Globus pallidus (tissue), 1 donor: ENCODE results near the gene LKAAEAR1.
"Not testable (repeated sequence)": the region's sequence is repeated elsewhere in the genome, so short reads cannot be mapped to it uniquely, and the experiment has no call there.

Experiments used
- DNase-seq: peaks from one replicate; pipeline ENCODE4 v3.0.0-alpha.2; 2015; ENCODE audit warnings: low spot score

LKAAEAR1 gene

GRCh38 chr20:64098471-64099013 lies 14.3 kb upstream of the LKAAEAR1 start:
- no peak for DNase-seq

GRCh38 chr20:64096535-64096934 lies 12.3 kb upstream of the LKAAEAR1 start:
- no peak for DNase-seq

DNA sequence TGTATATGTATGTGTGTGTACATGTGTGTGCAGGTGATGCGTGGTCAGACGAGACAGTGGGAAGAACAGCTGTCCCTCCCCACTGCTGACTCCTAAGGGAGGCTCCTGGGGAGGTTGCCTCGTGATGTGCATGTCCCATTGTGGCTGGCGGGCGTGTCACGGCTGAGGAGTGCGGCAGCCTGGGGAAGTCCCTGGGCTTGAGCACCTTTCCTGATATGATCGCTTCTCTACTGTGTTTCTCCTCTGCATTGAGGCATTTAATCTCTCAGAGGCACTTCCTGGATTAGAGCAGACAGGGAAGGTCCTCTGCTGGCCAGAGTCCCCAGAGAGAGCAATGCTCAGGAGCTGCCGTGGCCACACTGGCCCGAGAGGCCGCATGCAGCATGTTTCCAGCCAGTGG lies 11.7 kb upstream of the LKAAEAR1 start:
- DNase-seq: no peak

DNA sequence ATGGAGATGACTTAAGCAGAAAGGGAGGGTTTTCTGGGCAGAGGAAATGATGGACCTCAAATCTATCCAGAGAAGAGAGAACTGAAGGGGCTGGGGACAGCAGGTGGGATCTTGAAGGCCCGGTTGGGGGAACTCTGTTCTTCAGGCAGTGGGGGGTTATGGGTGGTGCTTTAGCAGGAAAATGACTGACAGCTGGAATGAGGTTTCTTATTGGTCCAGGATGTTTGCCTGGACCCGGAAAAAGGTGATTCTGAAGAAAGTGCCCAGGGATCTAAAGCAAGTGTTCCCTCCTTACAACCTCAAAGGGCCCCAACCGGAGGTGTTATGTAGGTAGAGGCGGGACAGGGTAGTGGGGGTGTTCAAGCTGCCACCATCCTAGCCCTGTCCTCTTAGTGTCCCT lies 11.3 kb upstream of the LKAAEAR1 start:
- DNase-seq: no peak

GRCh38 chr20:64093013-64093503 lies 8.9 kb upstream of the LKAAEAR1 start:
- no peak for DNase-seq

DNA sequence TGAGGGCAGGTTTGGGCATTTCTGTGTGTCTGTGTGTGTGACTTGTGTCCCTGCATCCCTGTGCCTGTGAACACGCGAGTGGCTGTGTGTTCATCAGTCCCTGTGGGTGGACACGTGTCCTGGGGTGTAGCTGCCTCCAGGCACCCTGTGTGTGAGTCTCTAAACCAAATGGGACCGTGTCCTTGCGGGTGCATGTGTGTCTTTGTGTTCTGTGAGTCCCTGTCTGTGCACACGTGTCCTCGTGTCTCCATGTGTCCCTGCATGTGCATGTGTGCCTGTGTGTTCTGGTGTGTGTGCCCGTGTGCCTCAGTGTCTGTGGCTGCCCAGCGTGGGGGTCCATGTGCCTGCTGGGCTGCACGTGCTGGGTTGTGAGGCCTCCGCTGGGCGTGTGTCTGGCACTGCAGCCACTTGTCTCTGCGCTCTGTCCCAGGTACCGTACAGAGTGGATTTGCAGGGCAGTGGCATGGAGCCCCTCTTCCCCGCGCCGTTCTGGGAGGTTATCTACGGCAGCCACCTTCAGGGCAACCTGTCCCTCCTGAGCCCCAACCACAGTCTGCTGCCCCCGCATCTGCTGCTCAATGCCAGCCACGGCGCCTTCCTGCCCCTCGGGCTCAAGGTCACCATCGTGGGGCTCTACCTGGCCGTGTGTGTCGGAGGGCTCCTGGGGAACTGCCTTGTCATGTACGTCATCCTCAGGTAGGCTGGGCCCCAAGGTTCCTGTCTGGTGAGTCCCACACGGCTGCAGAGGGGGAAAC lies 8.2 kb upstream of the LKAAEAR1 start:
- no peak for DNase-seq

GRCh38 chr20:64091770-64092169 lies 7.6 kb upstream of the LKAAEAR1 start:
- DNase-seq: no peak

DNA sequence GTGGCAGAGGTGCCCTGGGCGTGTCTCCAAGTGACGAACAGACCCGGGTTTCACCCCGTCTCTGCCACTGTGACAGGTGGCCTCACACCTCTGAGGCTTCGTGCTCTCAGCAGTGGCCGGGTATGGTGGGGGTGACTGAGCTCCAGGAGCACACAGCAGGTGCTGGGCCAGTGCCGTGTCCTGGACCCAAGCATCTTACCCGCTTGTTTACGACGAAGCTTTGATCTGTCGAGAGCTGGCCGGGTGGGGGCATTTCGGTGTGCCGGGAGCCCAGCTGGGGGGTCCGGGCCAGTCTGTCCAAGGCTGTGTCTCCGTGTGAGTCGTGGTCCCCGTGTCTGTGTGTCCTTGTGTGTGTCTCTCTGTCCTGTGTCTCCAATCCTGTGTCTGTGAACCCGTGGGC lies 7.1 kb upstream of the LKAAEAR1 start:
- no peak for DNase-seq

DNA sequence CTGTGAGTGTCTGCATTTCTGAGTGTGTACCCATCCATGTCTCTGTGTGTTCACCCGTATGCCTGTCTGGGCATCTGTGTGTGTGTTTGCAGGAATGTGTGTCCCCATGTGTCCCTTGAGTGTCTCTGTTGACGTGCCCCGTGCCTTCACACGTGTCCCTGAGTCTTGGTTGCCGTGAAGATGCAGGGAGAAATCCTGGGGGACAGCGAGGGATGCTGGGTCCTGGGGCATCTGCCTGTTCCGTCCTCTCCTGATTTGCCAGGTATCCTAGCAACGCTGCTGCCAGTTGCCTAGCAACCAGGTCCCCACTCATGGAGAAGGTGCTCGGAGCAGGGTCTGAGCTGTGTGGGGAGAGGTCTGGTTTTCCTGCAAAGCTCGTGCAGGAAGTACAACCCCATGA lies 6.0 kb upstream of the LKAAEAR1 start:
- no peak for DNase-seq

- not testable (repeated sequence) for DNase-seq
Measured at GRCh38 chr20:64088586-64088985, 4.4 kb upstream of the LKAAEAR1 start.

DNA sequence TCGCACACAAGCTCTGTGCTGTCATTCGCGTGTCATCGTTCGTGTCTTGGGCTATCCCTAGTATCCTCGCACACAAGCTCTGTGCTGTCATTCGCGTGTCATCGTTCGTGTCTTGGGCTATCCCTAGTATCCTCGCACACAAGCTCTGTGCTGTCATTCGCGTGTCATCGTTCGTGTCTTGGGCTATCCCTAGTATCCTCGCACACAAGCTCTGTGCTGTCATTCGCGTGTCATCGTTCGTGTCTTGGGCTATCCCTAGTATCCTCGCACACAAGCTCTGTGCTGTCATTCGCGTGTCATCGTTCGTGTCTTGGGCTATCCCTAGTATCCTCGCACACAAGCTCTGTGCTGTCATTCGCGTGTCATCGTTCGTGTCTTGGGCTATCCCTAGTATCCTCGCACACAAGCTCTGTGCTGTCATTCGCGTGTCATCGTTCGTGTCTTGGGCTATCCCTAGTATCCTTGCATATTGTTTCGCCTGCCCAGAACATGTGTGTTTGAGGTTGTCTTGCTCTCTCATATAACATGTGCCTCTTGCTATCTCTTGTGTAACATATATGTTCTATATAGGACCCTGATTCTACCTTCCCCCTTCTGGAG lies 3.1 kb upstream of the LKAAEAR1 start:
- DNase-seq: not testable (repeated sequence)

GRCh38 chr20:64086801-64087200 lies 2.6 kb upstream of the LKAAEAR1 start:
- DNase-seq: no peak

DNA sequence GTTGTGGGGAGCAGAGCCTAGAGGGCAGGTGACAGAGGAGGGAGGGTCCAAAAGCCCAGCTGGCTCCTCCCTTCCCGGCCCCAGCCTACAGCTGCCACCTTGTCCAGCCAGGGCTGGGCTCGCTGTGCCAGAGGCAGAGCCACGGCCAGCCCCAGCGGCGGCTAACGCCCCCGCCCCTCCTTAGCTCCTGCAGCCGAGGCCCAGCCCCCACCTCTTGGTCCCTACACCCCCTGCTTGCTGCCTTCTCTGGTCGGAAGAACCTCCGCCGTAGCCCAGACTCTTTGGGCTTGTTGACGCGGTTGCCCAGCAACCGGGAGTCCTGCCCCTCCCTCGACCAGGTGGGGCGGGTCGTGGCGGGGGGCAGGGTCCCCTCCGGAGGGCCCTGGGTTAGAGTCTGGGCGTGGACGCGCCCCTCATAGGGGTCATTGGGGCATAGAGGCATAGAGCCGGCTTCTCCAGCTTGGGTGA lies 521 bp upstream of the LKAAEAR1 start:
- DNase-seq: no peak

DNA sequence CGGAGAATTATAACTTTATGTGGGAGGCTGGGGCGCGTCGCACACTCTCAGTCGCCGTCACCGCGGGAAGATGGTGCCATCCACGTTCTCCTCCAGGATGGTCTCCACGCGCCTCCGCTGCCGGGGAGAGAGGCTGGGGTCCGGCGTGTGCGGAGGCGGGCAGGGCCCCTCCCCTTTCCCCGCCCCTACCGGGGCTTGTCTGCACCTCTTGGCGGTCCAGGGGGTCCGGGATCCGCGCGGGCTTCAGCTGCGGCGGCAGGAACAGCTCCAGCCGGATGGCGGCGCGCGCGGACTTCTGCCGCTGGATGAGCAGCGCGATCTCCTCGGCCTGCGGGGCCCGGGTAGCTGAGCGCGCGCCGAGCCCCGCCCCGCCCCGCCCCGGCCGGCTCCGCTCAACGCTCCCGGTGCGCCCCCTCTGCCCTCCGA lies 807 bp downstream of the LKAAEAR1 start:
- peak; percentile 45 for DNase-seq

DNA sequence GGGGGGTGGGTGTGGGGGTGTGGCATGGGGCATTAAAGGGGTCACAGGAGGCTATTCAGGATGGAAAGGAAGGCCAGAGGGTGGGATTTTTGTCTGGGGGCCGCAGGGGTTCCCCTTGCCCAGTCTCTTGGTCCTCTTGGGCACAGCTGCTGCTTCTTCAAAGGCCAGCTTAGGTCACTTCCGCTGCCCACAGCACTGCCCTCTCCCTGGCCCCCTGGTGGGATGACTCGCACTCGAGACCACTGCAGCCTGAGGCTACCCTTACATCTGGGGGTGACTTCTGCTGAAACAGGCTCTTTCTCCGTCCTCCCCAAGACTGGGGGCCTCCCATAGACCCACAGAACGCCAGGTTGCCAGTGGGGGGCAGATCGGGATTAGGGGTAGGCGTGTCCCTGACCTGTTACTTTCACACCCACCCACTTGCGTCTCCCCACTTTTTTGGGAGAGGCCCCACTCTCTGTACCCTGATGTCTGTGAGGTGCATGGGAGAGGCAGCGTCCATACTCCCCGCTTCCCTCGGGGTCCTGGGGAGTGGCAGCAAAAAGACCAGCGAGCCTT lies 1.3 kb downstream of the LKAAEAR1 start:
- DNase-seq: no peak

DNA sequence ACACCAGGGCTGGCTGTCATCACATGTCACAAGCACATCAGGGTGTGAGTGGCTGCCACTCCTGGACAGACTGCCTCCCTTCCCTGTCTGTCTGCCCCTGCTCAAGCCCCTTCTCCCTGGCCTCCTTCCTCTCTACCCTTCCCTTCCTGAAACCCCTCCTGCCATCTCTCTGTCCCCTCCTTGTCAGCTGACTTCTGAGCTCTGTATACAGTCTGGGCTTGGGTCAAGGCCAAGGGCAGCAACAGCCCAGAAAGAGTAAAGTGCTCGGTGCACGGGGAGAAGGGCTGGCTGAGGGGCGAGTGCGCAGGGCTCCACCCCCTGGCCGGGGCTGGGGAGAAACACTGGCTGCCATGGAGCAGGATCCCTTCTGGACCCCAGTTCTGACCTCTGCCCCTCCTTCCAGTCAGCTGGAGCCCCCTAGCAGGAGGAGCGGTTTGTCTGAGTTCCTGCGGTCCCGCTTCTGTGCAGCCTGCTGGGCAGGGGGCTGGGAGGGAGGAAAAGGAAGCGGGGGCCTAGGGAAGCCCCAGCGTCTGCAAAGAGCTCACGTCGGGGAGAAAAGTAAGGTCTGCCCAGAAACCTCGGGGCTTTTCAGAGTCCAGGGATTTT lies 2.0 kb downstream of the LKAAEAR1 start:
- DNase-seq: no peak

- DNase-seq: no peak
Measured at GRCh38 chr20:64081624-64081964, 2.6 kb downstream of the LKAAEAR1 start.

DNA sequence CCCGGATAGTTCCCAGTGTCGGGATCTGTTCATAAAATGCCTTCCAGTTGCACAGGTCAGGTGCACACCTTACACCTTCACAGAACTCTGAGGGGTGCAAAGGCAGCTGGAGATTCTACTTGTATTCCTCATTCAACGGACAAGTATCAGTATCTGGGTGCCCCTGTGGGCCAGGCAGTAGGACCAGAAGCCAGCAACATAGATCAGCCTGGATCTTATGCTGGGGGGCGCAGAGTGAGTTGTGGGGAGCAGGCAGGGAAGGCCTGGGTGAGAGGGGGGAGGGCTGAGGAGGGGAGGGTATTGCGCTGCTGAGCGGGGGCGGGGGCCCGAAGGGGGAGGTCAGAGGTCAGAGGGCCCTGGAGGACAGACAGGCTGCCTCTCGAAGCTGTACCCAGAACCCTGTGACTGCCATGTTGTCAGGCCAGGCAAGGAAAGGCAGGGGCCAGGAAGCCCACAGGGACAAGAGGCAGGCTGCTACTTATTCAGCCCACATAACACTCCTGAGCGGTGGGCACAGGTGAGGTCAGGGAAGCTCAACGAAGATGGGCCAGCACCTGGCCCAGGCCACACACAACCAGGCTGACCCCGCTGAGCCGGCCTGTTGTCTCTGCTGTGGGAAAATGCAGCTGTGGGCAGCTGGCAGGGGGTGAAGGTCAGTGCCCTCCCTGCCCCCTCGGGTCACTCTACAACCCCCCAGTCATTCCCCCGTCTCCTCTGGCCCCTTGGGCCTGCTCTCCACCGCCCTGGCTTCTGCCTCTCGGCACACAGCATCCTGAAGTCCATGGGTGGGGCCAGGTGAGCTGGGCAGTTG lies 3.2 kb downstream of the LKAAEAR1 start:
- DNase-seq: no peak

DNA sequence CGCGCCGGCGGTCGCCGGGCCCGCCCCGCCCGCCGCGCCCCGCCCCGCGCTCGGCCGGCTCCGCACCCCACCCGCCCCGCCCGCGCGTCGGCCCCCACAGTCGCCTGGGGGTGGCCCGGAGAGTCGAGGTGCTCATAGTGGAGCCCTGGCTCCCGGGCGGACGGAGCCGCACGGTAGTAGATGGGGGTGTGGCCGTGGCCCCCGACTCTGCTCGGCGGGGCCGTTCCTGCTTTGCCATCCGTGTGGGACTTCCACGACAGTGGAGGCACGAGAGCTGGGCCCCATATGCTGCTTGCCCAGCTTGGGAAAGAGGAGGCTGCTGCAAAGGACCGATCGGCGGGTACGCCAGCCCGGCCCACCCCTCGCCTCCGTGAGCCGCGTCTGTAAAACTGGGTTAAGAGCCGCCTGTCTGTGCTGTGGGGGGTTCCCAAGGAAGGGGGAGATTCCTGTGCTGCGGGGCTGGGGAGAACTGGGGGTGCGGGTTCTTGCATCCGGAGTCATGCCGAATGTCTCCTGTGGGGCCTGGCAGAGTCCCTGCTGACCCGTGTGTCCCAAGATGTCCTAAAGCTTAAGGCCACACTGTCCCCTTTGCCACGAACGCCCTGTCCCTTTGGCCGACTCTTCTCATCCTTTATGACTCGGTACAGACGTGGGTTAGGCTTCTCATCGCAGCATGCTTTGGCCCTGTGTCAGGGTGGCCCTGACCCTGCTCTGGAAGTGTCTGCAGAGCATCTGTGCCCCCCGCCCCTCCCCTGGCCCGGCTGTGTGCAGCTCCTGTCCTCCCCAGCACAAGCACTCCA lies 4.0 kb downstream of the LKAAEAR1 start, which contains the start of gene OPRL1:
Gene OPRL1, plus strand, starts transcription at position 70 of the 800 bp plus-strand sequence. CDS start 12,639 bp downstream, outside the sequence.
- no peak for DNase-seq

GRCh38 chr20:64079273-64080012 lies 4.8 kb downstream of the LKAAEAR1 start, which contains the start of gene RGS19:
RGS19 (minus strand) TSS chr20:64079518; CDS start chr20:64076886, 2,632 bp downstream.
- DNase-seq: peak; percentile 45
